GM19467 (cell line): Measurements from ENCODE around the gene PPARGC1A.

Experiments
- ATAC-seq: cut with Tn5 transposase; IDR thresholded peaks from one replicate; pipeline ENCODE4 v1.9.1; 2021; ENCODE audit warnings: mild to moderate bottlenecking, moderate library complexity; ENCODE audit not compliant: unreplicated experiment

PPARGC1A gene

DNA sequence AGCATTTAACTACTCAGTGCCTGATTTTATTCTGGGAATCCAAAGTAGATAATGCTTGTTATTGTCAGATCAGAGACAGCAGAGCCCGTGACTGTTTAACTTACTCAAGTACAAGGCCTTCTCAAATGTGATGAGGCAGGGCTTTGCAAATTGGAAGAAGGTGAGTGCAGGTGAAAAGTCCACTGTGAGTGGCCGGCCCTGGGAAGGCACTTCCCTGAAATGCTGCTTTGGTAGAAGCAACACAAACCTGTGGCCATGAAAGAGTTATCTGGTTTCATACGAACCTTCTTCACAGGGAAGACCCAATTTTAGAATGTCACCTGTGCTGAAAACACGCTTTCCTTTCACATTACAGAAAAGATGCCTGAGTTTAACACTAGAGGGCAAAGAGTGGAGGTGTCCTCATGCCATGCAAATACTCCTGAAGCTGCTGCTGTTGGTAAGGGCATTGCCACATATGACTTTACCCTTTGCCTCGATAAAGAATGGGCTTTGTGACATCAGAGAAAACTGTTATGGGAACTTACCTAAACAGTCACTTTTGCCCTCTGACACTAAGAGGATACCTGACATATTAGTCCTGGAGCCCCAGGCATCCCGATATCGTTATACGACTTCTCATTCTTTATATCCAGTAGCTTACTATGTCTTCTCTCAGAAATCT lies 8.0 kb downstream of the PPARGC1A start:
- ATAC-seq = no peak

DNA sequence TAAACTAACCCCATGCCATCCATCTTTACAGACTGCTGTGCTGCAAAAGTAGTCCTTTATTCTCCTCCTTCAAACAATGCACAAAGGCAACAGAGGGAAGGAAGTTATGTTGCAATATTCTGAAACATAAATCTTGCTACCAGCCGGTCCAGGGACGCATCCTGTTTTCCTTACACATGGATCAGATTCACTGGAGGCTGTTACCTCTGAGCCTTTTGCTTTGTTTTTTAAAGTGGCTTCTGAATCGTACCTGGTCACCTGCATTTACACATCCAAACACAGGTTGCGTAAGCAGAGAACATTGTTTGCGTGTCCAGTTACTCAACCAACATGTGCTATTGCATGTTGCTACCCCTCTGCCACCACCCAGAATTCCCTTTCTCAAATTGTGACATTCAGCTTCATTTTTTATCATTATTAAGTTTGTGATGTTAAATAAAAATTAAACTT lies 8.8 kb downstream of the PPARGC1A start:
- ATAC-seq = no peak

DNA sequence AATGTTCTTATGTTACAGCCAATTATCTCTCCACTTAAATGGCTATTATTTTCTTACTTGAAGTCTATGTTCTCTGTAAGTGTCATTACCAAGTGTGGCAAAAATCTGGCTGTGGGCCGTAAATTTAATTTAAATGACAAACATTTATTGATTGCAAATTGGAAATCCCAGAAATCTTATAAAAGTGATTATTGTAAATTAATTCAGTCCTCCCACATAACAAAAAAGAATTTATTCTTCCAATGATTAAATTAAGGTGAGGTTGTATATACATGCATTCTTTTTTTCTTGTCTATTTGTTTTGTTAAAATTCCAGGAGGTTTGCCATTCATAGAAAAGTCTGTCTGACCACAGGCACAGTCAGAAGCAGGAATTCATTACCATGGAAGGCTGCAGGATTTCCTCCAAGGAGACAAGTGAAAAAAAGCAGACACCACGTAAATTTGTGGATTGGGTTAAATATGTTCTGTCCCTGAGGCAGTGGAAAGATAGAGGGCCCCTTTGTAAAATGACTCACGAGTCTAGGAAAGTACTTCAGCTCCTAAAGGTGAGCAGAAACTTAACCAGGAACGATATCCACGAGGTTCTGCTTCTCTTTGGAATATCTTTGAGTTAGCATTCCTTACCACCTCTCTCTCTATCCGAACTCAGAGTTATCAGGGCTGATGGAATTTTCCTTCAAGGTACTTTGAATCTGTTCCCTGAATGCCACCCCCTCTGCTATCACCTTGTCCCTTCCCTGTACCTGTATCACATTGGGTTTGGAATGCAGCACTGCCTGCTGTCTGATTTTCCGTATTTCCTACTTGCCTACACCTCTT lies 10.7 kb downstream of the PPARGC1A start:
- ATAC-seq = no peak

DNA sequence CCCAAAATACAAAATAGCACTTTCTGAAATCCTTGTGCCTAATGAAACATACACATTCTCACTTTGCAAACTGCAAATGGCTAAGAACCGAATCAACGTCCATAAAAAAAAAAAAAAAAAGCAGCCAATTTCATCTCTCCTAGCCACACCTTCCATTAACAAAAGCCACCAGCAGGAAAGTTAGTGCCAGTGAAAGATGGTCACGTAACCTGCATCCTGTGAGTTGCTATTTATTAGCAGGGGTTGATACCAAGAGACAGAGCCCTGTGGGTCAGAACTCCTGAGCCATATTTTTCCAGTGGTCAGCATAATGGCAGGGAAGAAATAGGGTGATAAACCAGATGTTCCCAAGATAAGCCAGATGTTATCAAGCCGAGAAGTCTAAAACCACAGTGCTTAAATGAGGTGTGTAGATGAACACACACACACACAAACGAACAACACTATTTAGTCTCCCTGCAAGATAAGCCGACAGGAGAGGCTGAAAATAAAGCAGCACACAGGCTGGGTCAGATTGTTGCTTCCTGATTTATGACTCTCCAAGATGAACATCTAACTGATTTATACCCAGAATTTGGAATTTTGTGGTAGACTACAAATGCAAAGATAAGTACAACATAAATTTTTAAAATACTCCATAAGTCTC lies 11.5 kb downstream of the PPARGC1A start:
- no peak for ATAC-seq

DNA sequence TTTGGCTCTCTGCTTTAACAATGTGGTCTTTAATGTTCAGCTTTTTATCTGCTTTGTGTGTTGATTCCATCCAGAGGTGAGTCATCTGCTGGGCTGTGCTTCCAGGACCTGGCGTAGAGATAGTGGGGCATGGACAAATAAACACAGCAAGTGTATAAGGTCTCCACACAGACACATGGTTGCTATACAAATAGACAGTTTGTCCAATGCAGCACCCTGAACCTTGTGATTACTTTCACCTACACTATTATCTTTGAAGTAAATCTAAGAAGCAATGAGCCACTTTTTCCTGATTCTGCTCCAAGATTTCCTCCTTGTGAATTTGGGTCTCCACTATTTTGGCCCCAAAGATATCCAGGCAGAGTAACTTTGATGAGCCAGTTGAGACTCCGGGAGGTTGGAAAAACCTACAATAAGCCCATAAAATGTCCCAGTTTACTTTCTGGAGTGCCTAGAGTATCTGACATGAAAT lies 12.1 kb downstream of the PPARGC1A start:
- ATAC-seq = no peak

DNA sequence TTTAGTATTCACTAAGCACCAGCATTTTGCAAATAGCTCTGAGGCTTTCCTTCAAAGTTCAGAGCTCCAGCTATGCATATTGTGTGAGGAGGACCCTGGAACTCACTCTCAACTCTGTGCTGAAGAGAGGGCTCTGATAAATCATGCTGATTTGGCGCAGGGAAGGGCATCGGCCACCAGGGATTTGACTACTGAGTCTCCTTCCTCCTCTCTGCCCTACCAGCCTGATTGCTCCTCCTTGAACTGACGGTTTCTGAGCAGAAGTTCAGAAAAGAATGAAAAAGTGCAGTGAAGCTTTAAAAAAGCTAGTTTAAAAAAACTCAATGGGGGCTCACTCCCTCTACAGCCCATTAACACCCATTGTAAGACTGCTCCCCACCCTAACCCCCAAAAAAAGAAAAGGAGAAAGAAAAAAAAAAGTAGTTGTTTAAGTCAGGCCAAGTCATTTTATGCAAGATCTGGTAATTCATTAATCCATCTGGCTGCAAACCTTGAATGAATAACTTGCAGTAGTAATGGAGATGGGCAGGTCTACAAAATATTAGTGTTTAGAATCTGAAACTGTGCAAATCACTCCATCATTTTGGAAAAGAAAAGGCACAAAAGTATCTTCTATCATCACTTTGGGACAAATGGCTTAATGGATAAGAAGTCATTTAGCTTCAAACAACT lies 13.3 kb downstream of the PPARGC1A start:
- ATAC-seq = no peak

DNA sequence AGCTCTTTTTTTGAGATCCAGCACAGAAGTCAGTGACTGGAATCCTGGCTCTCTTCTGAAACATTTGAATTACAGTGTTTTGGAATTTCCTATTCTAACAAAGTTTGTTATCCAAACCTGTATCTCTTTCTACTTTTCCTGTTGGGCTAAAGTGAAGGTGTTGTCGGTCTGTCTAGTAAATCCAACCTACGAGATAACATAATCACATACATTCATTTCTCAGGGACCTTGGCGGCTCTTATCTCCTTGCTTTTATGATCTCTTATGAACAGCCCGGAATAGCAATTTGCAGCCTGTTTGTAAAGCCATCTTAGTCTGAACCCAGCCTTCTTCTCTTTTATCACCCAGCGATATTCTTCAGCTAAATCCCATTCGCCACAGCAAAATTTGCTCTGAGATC lies 14.5 kb downstream of the PPARGC1A start:
- ATAC-seq = no peak

DNA sequence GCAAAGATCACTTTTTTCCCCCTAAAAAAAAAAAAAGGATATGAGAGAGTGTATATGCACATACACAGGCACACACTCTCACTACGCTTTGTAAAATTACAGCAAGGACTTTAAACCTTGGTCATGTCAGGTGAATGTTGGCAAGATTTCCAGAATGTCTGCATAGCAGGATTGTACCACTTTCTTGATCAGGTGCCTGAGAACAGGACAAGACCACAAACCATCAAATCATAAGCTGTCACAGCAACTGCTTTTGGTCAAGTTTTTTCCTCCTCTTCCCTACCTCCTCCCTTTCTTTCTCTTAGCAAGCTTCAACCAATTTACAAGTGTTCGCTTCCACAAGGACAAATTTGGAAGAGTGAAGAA lies 15.3 kb downstream of the PPARGC1A start:
- ATAC-seq = no peak

DNA sequence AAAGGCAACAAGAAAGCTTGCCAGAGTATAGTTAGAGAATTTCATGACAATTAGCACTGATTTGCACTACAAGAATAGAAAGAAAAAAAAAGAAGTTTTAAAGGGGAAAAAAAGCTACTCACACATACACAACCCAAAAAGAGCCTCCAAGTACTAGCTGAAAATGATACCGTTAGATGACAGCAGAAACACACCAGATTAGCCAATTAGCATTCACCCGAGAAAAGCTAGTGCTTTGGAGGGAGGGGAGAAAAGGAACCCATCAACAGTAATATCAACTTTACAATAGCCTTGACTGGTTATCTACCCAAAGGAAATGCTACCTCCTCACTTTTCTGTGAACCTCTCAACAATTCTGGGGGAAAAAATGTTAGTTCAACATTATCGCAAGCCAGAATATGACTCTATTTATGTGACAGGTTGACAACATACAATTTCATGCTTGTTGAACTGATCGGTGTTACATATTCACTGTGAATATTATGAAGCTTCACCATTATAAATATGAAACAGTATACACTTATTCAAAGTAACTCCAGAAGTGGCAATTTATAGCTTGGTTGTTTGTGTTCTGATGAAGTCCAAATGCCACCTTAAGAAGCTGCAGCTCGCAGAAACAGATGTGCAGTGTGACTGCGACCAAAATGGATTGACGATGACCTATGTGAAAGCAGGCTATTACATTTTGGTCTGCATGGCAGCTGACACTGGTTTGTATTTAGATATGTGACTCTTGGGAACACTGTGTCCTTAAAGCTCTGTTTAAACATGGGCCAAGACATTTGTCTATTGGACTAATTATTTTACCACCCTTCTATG lies 15.9 kb downstream of the PPARGC1A start:
- no peak for ATAC-seq

DNA sequence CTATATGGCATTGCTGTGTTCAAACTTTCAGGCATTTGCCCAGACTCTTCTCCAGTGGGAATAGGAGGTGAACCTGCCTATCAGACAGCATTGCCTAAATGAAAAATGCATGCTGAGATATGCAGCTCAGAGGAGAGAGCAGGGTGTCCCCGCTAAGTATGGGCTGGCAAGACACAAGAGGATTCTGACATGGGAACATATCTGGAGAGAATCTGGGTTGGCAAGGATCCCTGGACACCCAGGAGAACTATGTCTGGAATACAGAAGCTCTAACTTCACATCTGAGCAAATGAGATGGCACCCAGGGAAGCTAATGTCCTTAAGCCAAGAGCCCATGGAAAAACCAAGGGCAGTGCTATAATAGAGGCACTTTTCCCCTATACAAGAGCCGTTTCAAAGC lies 18.4 kb downstream of the PPARGC1A start:
- ATAC-seq = no peak

DNA sequence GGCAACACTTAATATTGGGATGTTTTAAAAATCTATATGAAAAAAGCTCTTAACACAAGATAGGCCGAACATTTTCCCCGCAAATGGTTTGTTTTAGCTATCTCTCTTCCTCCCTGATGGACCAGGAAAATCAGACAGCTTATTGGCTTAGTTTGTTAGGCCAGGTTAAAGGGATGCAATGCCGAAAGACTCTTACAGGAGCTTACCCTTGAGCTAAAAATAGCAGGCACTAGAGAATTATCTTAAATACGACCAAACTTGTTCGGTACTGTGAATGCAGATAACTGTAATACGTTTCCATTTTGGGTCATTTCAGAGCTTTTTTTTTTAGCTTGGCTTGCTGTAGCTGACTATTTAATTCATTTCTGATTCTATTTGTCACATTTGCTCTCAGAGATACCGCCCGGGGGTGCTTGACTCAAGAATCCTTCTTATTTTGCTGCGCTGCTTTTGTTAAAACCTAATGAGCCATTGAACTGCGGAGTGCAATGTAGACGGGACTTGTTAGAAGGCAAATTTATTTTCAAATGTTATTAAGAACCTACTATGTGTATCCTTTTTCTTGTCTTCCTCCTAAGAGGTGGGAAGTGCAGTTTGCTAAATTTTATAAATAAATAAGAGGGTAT lies 23.3 kb downstream of the PPARGC1A start:
- no peak for ATAC-seq

DNA sequence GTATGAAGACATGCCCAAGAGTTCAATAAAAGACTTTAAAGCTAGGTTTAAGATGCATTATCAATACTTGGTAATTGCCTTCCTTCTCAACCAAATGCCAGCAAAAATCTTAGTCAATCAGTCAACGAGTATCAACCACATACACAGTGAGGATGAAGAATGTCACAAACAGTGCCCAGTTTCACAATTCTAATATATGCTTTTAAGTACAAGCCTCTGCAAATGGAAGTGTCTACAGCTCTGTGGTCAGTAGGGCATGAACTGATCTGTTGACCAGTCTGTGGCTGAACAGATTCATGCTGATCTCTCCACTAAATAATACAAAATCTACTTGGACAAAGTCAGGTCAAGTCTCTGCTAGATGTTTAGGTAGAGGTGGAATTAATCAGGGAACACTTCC lies 27.9 kb downstream of the PPARGC1A start:
- ATAC-seq = no peak

DNA sequence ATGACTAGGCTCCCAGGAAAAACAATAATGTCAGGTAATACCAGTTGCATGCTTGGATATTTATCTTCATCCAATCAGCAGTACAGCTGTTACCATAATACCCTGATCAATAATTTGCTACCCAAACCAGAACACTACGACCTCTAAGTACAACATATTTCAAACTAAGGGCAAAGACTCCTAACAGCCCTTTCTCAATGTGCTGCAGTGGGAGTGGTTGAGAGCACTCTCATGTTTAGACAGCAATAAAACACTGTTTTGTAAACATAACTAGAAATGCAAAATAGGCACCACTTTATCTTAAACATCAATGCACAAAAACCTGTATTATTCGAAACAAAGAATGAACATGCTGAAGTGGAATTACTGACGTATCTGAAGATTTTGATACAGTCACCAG lies 28.9 kb downstream of the PPARGC1A start:
- ATAC-seq = no peak

DNA sequence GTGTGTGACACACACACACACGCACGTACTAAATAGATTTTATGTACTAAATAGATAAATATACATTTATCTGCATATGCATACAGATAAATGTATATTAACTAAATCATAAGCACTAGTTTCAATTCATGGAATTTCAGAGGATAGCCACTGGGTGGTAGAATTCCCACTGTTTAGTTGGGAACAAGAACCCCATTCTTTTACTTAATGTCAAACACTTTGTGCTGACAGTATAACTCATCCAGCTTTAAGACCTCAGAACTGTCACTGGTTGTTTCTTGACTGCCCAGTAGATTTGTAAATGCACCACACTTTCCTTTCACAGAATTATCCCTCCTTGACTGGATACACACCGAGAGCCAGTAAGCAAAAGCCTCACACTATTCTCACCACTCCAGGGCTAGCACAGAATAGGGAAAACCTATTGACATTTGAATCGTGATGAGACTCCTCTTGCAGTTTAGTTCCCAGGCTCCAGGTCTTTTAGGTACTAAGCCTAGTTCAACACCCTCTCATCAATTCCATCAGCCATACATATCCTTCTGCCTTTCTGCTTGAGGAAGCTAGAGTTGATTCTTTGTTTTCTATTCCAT lies 32.4 kb downstream of the PPARGC1A start:
- ATAC-seq = no peak

DNA sequence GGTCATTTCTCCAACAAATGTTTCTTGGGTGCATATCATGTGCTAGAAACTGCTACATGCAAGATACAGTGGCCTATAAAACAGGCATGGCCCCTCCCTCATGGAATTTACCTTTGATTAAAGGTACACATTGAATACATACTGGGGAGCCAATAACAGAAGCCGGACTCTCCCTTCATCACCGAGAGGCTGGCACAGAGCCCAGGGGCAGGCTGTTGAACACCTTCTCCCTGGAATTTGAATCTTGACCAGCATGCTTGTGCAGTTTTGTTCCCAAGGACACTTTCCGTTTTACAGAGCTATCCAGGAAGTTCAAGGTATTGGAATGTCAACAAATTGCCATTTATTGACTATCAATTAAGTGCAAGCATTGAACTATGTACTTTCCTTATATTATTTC lies 33.2 kb downstream of the PPARGC1A start:
- ATAC-seq = no peak

DNA sequence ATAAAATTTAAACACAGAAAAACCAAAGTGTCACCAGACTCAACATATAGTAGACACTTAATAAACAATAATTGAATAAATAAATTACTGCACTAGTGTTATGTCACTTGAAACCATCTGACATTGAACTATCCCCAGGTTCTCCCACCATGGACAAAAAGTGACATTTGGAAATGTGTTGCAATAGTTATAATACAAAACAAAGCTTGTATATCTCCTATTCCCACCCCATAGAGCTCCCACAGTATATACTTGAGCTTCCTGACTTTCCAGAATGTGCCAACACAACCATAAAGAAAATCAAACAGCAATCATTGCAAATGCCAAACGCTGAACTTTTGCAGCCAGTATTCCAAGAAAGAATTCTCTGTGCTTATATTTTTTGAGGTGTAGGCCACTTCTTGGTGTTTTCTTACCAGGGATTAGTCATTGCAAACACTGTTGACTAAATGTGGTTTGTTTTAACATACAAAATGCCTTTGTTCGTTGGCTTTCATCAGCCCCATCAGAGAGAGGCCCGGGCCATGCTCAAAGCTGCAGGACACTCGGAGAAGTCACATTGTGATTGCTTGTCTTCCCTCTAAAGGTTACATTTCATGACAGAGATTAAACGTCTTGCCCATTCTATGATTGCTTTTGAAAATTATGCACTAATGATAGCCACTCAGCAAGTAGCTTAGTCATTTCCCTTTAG lies 33.8 kb downstream of the PPARGC1A start:
- ATAC-seq = no peak

DNA sequence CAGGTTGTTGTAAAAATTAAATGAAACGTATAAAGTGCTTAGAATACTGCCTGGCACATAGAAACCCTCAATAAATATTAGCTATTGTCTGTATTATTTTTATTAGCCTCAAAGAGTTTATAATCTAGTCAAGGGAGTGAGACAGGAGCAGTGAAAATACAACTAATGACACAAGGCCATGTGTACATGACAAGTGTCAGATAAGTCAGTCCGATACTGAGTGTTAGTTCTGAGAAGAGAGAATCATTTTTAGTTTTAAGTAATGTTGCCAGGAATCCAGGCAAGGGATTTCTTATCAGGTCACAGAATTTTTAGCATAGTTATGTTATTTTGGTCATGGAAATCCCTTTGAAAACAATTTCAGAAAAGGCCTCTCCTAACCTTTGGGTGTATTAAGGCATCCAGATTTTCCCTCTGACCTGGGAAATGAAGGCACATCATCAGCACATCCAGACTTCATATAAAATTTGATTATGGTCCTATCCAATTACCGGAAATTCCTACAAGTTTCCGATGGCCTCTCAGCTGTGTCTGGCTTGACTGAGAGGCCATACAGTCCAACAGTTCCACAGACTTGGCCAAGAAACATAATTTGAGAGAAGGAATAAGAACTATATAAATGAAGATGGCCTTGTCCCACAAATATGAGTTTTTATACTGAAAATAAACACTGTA lies 35.7 kb downstream of the PPARGC1A start:
- ATAC-seq = no peak

DNA sequence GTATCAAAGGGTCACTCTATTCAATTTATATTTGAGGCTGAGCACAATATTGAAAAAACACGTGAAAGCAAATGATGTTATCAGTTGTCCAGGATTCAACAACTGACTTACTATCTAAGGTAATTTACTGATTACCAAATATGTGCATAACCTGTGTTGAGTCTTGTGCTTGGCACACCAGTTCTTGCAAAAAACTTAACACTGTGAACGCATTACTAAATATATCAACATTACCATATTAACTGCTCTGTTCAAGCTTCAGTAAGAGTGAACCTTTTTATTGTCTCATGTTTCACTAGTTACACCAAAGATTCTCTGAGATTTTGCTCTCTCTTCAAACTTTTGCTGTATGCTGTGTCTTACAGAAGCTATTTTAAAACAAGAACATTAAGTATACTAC lies 38.4 kb downstream of the PPARGC1A start:
- ATAC-seq = no peak

DNA sequence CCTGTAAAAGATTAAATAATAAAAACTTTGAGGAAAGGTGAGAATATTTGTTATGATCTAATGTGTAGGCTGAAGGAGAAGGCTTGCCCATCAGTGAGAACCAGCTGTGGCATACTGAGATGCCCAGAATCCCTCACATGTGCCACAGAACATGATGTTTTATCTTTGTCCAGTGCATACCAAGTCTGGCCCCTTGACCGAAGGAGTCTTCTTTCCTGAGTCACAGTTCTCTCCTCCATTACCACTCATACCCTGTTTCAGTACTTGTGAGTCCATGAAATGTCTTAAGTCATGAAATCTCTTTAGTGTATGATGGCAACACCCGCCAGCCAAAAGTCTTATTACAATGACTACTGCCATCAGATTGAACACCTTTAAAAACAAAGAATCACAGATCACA lies 42.7 kb downstream of the PPARGC1A start:
- no peak for ATAC-seq
